ENCODE results near the gene SLC35D2.

The SLC35D2 gene

DNA sequence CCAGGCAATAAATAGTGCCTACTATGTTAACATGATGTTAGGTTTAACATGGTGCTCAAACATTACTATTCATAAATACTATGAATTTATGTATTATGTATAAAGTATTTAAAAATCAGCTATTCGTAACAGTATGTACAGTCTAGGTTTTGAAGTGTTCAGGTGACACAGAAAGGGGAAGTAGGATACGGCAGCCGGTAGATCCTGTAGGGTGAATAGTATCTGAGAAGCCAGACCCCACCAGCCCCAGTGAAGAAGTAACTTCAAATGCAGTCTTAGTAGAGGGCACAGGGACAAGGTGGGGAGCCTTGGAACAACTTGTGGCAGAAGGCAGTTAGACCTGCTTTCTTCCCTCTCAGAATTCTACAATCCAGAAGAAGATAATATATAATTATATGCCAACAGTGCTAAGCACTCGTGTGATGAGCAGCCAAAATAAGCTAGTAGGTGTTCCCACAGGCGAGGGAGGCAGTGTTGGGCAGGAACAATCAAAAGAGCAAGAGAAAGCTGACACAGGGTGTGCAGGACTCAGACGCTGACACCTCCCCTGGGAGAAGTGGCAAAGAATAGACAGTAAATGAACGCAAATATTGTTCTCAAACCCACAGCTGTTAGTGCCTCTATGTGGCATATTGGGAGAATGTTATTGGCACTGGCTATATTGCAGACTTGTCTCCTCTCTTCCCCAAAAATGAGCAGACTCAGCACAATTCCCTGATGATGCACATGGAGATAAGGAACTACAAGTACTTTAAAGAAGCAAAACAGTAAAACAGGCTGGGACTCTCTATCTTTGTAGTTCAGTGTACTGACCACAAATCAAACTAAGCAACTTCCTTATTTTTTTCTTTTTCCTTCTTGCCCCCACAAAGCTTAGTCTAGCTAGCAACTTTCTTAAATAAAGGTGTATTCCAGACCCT lies 30.1 kb upstream of the SLC35D2 start:
- no peak for TF ChIP-seq POLR2A (IDR thresholded peaks at IDR 0.05; ENCODE audit: low read depth, low read length)
- FAIRE-seq = peak; percentile 11
- no peak for DNase-seq (ENCODE audit: insufficient read length, low spot score)

DNA sequence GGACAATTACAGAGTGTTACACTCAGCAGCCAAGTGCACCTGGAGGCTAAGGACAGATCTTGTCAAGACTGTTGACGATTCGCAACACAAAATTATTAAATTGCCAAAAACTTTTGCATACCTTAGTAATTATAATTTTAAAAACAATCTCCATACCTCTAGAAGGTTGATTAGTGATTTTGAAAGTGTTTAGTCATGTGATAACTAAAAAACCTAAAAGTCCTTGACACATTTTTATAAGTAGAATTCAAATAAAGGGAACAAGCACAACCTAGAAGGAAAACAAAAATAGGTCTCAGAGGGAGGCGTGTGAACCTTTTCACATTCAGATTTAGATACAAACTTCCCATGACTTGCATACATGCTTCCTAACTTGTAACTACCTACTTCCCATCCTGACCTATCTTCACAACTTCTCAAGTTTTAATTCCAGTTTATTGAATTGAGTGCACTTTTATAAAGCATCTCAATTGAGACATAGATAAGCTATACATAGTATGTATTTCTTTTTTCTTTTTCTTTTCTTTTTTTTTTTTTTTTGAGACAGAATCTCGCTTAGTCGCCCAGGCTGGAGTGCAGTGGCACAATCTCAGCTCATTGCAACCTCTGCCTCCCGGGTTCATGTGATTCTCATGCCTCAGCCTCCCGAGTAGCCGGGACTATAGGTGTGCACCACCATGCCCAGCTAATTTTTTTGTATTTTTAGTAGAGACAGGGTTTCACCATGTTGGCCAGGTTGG lies 28.8 kb upstream of the SLC35D2 start:
- no peak for DNase-seq (ENCODE audit: insufficient read length, low spot score)
- no peak for FAIRE-seq
- TF ChIP-seq POLR2A (IDR thresholded peaks at IDR 0.05; ENCODE audit: low read depth, low read length) = no peak

DNA sequence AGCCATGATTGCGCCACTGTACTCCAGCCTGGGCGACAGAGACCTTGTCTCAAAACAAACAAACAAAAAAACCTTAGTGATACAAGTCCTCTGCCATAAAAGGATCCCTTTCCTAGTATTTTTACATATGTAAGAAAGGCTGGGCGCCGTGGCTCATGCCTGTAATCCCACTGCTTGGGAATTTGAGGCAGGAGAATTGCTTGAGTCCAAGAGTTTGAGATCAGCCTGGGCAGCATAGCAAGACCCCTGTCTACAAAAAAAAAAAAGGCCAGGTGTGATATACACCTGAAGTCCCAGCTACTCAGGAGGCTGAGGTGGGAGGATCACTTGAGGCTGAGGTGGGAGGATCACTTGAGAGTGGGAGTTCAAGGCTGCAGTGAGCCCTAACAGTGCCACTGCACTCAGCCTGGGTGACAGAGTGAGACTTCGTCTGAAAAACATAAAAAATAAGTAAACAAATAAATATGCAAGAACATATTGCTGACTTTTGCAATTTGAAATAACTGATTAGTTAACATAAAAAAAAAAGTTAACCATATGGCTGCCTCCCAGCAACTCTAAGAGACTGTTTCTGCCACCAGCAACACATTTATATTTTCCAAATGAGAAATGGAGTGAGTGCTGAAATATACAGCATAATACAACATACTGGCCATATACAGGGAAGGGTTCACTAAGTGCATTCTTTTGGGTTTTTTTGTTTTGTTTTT lies 27.8 kb upstream of the SLC35D2 start:
- FAIRE-seq (no peak), DNase-seq (ENCODE audit: insufficient read length, low spot score) (no peak)
- TF ChIP-seq POLR2A (IDR thresholded peaks at IDR 0.05; ENCODE audit: low read depth, low read length) = no peak

DNA sequence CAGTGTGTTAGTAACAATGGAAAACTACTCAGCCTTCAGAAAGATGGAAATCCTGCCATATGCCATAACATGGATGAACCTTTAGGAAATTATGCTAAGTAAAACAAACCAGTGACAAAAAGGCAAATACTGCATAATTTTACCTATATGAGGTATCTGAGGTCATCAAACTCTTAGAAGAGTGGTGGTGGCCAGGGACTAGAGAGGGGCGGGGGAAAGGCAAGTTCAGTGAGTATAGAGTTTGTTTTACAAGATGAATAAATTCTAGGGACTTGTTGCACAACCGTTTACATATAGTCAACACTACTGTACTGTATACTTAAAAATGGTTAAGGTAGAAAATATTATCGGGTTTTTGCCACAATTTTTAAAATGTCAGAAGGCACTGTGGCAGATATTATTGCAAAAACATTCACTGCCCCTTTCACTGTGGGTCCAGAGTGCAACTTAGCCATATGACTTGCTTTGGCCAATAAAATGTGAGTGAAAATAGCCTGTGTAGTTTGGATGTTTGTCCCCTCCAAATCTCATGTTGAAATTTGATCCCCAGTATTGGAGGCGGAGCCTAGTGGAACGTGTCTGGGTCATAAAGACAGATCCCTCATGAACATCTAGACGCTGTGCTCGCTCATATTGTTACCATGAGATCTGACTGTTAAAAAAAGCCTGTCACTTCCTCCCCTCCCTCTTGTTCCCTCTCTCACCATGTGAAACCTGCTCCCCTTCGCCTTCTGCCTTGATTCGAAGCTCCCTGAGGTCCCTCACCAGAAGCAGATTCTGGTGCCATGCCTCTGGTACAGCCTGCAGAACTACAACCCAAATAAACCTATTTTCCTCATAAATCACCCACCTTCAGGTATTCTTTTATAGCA lies 25.1 kb upstream of the SLC35D2 start:
- DNase-seq (ENCODE audit: insufficient read length, low spot score) (no peak), FAIRE-seq (peak; percentile 55)
- TF ChIP-seq POLR2A (IDR thresholded peaks at IDR 0.05; ENCODE audit: low read depth, low read length) = no peak

DNA sequence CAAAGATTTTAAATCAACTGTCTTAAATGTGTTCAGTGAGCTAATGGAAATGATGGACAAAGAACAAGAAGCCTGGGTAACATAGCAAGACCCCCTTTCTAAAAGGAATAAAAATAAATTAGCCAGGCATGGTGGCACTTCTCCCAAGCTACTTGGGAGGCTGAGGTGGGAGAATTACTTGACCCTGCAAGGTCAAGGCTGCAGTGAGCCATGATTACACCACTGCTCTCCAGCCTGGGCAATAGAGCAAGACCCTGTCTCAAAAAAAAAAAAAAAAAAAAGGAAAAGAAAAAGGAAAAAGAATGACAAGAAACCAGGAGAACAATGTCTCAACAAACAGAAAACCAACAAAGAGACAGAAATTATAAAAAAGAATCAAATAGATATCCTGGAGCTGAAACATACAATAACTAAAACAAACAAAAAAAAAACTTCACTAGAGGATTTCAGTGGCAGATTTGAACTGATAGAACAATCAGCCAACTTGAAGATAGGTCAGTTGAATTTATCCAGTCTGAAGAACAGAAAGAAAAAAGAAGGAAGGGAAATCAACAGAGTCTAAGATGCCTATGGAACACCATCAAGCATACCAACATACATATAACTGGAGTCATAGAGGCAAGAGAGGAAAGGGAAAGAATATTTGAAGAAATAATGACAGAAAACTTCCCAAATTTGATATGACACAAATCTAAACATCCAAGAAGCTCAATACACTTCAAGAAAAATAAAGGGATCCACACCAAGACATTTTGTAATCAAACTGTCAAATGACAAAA lies 16.8 kb upstream of the SLC35D2 start:
- peak; percentile 48 for FAIRE-seq
- TF ChIP-seq POLR2A (IDR thresholded peaks at IDR 0.05; ENCODE audit: low read depth, low read length) = no peak

DNA sequence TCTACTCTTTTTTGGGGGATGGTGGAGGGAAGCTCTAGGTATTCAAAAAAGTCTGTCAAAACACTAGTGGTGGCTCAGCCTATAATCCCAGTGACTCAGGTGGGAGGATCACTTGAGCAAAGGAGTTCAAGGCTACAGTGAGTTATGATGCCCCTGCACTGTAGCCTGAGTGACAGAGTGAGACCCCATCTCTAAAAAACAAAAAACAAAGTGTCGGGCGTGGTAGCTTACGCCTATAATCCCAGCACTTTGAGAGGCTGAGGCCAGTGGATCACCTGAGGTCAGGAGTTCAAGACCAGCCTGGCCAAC lies 15.8 kb upstream of the SLC35D2 start:
- DNase-seq (ENCODE audit: insufficient read length, low spot score) = no peak
- no peak for TF ChIP-seq POLR2A (IDR thresholded peaks at IDR 0.05; ENCODE audit: low read depth, low read length)
- peak; percentile 15 for FAIRE-seq

More for the DNA sequence above, 16.8 kb upstream of the SLC35D2 start:
- DNase-seq (ENCODE audit: insufficient read length, low spot score) = no peak

DNA sequence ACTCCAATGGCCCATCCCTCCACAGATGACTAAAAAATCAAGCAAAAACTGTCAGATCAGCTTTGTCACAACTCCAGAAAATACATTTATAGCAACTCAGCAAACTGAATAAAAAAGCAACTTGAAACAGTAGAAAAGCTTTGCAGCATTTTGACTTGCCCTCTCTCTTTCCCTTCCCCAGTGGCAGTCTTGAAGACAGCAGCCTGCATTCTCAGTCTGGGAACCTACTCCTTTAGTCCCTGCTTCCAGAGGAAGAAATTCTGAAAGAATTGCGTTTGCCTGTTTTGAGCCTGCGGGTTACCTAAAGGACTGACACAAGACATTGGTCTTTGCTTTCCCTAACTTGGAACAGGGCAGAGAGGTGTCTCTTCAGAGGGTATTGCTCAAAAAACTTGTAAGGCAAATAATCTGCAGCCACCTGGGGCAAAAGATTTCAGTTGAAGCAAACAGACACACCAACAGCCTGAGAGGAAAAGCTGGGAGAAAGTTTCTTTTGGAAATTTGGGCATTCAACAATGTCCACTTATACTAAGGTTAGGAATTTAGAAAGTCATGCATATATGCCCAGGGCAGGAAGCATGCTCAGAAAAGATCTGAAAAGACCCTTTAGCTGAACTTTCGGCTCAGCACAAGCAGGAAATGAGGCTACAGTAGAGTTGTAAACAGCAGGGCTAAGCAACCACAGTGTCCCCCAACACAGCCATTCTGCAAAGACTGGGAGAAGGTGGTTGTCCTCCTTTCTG lies 15.2 kb upstream of the SLC35D2 start:
- no peak for TF ChIP-seq POLR2A (IDR thresholded peaks at IDR 0.05; ENCODE audit: low read depth, low read length)
- DNase-seq (ENCODE audit: insufficient read length, low spot score) (no peak), FAIRE-seq (peak; percentile 71)

DNA sequence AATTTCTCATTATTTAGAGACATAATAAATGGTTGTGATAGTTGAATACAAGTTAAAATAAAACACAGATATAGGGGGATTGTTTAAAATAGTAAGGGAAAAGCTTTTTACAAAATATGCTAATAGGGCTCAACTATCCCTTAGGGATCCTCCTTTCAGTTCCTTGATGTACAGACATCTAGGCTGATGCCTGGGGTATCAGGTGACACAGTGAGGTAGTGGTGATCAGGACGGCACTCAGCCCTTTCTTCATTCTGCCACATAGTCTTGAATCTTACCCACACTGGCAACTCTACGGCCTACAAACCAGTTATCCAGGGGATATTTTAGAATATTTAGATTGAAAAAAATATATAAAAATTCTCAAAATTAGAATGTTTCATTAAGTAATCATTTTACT lies 12.5 kb upstream of the SLC35D2 start:
- DNase-seq (ENCODE audit: insufficient read length, low spot score) (no peak), FAIRE-seq (no peak)
- TF ChIP-seq POLR2A (IDR thresholded peaks at IDR 0.05; ENCODE audit: low read depth, low read length) = no peak

DNA sequence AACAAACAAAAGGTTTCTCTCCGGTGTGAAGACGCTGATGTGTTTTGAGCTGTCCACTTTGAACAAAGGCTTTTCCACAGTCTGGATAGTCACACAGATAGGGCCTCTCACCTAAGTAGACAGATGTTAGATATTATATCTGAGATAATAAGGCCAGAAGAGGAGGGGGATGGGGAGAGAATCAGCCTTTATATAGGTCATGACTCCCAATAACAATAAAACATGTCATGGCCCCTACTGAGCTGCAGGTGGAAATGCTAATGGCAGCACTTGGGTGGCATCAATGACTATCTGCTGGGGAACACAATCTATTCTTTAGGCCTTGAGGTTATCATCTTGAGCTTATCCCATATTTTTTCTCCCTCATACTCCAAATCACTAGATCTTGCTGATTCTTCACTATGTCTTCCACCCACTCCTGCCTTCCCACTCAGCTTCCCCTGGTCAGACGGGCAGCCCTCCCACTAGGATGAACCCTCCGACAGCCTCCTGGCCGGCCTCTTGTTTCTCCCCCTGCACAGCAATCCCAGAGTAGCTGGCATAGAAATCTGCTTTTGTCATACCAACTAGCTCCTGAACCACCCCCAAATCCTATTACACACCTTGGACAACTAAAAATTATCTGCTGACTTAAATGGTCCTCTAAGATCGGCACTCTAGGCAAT lies 11.5 kb upstream of the SLC35D2 start:
- no peak for FAIRE-seq
- no peak for TF ChIP-seq POLR2A (IDR thresholded peaks at IDR 0.05; ENCODE audit: low read depth, low read length)
- DNase-seq (ENCODE audit: insufficient read length, low spot score) = no peak

DNA sequence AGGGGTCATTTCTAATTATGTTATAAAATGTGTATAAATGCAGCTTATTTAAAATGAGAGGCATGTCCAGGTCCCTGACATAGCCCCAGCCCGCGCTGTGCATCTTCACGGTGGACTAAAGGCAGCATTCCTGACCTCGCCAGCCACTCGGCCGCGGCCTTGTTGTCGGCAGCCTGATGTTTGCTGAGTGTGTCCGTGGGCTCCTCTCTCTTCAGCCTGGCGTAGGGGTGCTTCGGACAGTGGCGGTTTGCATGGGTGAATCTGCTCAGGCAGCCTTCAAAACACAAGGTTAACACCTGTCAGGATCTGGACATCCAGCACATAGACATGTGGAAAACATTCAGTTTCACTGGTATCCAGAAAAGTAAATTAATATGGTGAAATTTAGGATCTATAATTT lies 8.8 kb upstream of the SLC35D2 start:
- DNase-seq (ENCODE audit: insufficient read length, low spot score) = no peak
- no peak for FAIRE-seq
- no peak for TF ChIP-seq POLR2A (IDR thresholded peaks at IDR 0.05; ENCODE audit: low read depth, low read length)

DNA sequence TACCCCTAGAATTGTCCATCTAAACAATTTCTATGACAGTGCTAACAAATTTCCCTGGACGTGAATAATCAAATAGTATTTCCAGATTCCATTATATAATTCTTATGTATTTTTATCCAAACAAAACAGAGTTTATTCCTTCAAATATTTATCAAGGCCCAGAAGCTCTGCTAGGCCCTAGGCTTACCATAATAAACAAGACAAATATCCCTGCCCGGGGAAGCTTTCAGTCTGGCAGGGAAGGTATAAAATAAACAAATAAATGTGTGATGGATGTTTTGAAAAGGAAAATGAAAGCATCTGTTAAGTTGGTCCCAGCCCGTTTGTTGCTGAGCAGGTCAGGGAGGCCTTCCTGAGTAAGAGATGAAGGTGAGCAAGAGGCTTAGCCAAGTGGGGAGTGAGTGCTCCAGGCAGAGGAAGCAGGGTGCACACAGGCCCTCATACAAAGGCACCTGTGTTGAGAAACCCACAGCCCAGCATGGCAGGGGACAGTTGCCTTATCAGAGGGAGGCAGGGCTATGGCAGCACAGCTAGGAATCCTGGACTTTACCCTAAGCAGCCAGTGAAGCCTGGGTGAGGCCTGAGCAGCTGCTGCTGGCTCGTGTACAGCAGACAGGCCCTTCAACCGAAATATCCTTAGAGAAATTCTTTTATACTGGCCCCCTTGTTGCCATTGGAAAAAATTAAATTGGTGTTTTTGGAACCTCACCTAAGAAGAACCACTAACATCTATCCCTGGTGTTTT lies 7.7 kb upstream of the SLC35D2 start:
- DNase-seq (ENCODE audit: insufficient read length, low spot score) = no peak
- no peak for TF ChIP-seq POLR2A (IDR thresholded peaks at IDR 0.05; ENCODE audit: low read depth, low read length)
- FAIRE-seq = peak; percentile 57
